DMS114 treated with DMSO at 0.1 percent for 48 hours (cell line): Measurements from ENCODE around the gene CRB2.

Source experiments
- DNase-seq: peaks from one replicate; lab custom pipeline; 2025; ENCODE audit not compliant: unreplicated experiment; lab: John Stamatoyannopoulos, UW

CRB2 gene

DNA sequence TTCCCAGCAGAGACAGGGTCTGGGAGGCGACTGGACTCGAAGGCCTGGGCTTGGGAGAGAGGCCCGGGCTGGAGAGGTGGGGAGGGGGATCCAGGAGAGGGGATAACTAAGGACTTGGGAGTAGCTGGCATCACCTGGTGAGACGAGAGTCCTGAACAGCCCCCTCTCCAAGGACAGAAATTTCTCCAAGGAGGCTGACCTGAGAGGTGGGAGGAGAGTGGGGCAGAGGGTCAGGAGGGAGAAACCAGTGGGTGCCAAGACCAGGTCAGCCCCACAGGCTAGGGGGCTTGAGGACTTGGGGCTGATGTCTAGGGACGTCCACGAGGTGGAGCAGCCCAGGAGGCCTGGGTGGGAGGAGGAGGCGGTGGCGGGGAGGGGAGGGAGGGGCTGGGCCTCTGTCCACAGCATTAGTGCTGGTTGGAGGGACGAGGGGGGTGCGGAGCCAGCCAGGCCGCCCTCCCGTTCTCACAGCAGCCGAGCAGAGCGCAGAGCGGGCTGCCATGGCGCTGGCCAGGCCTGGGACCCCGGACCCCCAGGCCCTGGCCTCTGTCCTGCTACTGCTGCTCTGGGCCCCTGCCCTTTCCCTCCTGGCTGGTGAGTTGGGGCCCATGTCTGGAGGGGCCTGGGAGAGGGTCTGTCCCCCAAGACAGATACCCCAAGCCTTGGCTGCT, at the start of gene CRB2:
CRB2 (plus strand) TSS at position 437 of the 671 bp plus-strand sequence; CDS start at position 501, 64 bp downstream.
- no peak for DNase-seq

DNA sequence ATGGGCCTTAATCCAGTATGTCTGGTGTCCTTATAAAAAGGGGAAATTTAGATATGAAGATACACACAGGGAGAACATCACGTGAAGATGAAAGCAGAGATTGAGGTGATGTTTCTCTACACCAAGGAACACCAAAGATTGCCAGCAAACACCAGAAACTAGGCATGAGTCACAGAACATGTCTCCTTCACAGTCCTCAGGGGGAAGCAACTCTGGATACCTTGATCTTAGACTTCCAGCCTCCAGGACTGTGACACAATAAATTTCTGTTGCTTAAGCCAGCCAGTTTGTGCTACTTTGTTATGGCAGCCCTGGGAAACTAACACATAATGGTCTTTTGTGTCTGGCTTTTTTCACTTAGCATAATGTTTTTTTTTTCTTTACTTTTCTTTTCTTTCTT, 46.4 kb upstream of the CRB2 start:
- no peak for DNase-seq

DNA sequence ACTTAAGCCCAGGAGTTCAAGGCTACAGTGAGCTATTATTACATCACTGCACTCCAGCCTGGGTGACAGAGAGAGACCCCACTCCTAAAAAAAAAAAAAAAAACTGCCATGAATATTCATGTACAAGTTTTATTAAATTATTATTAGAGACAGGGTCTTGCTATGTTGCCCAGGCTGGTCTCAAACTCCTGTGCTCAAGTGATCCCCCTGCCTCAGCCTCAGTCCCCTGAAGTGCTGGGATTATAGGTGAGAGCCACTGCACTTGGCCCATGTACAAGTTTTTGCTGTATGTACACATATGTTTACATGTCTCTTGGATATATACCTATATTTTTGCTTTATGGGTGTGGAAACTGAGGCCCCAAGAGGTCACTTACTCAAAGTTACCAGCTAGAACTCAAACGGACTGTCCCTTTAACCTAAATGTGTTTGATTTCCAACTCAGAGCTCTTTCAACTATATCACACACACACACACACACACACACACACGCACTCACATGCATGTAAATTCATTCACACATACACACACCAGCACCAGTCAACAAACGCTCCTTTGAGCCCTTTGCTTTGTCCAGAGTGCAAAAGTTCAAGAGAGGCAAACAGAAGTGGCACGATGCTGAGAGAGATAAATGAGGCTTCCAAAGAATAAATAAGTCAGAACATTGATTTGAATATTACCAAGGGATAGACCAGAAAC, 45.3 kb upstream of the CRB2 start:
- no peak for DNase-seq

DNA sequence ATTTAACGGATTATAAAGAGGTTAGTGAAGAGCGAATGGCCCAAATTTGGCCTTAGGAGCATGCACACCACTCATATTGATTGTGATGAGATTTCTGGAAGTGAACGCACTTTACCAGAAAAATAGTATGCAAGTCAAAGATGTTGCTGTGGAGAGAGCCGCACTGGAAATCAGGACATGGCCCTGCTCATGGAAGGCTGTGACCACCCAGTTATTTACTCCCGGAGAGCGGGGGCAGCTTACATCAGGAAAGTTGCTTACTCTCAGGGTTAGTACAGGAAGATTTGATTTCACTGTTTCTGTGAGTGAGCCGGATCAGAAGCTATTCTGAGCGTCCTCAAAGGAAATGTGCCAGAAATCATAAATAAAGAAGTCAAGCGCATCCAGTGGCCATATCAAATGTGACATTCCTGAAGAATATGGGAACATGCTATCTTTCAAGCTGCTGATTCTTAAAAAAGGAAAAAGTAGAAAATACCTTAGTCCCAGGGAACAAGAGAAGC, 44.7 kb upstream of the CRB2 start:
- DNase-seq: no peak

DNA sequence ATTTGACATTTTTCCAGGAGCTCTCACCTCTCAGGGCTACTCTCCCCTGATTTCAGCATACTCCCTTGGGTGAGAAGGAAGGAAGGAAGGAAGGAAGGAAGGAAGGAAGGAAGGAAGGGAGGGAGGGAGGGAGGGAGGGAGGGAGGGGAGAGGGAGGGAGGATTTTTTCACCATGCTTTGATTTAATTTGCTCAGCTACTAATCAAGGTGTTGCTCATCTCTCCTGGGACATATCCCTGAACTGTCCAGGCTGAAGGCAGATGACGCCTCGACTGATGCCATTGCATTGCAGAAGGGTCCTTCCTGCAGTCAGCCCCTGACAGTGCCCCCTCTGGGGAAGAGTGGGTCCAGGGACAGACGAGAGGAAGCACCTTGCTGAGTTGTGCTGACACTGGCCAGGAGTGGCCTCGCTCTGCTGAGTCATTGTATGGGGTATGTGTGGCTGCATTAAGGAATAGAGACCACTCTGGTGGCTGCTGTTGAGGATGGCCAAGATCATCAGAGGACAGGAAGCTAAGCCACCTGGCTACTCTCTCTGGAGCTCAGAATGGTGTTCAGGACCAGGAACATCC, 43.6 kb upstream of the CRB2 start:
- DNase-seq: no peak

DNA sequence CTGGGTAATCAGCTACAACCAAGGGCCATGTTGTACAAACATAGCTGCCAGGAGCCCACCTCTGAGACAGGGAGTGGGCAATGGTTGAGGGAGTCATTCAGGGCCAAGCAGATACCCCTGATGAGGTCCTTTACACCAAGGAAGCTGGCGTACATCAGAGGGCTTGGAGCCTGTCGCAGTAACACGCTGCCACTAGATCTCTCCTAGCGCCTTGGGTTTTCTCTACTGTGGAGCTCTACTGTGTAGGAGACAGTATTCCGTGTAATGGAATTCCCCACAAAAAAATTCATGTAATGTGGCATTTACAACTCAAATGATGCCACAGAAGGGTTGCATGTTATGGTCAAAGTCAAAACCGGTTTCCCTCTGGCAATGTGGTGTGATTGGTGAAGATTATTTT, 41.4 kb upstream of the CRB2 start:
- no peak for DNase-seq

DNA sequence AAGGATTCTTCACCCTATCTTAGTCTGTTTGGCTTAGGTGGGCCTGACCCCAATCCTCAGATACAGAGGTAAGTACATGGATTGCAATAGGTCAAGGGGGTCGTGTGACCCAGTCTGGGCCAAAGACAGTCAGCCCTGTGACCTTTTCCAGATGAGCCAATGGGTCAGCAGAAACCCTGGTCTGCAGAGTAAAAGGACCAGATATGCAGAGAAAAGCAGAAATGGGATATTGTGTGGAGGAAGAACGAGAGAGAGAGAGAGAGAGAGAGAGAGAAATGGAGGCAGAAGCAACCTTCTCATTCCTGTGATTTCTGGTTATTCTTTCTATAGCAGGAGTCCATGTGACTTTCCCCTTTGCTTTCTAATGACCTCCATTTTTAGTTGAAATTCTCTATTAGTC, 40.4 kb upstream of the CRB2 start:
- DNase-seq: no peak

DNA sequence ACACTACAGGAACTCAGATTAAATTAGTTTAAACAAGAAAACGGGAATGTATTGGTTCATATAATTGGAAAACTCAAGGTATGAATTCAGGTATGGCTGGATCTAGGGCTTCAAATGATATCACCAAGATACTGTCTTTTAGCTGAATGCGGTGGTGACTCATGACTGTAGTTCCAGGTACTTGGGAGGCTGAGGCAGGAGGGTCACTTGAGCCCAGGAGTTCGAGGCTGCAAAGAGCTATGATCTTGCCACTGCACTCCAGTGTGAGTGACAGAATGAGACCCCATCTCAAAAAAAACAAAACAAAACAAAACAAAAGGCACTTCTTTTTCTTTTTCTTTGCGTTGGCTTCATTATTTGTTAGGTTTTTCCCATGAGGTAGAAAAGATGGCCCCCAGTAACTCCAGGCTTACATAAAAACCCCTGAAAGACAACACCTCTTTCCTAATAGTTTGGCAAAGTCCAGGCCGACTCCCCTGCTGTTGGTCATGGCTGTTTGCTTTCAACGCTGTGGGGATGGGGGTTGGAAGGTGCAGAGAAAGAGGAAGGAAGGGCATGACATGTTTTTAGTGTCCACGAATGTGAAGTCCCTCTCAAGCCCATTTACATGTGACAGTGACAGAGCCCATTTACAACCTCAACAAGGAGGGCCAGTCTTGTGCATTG, 39.8 kb upstream of the CRB2 start:
- DNase-seq: no peak

DNA sequence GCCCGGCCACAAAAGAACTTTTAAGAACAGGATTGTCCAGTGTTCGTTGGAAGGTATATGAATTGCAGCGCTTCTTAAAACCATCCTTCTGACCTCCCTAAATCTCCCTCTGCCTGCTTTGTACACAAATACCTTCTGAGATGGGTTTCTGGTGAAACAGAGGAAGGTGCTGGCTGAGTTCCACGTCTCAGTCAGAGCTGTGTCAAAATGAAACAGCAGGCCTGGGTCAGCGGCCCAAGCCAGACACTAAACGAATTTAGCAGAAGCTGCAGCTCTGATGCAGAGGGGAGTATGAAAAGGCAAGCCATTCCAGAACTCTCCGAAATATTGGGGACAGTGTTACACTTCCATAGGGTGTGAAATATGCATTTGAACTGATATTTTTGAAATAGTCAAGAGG, 37.8 kb upstream of the CRB2 start:
- no peak for DNase-seq

DNA sequence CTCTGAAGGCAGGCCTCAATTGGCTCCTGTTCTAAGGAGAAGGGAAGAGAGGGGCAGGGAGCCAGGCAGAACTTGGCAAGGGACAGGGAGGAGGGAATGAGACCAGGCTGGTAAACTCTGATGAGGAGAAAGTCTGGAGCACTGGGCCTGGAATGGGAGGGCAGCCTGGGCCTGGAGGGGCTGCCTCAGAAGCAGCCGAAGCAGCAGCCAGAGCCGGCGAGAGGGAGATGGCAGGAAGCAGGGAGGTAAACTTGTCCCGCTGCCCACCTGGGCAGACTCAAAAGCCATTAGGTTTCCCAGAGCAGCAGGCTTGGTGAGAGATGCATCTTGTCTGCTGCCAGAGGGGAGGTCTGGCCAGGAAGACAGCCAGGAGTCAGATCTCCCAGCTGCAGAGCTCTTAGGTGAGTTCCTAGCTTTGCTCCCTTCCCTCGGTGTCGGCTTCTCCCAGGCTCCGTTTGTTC, 37.0 kb upstream of the CRB2 start:
- no peak for DNase-seq

DNA sequence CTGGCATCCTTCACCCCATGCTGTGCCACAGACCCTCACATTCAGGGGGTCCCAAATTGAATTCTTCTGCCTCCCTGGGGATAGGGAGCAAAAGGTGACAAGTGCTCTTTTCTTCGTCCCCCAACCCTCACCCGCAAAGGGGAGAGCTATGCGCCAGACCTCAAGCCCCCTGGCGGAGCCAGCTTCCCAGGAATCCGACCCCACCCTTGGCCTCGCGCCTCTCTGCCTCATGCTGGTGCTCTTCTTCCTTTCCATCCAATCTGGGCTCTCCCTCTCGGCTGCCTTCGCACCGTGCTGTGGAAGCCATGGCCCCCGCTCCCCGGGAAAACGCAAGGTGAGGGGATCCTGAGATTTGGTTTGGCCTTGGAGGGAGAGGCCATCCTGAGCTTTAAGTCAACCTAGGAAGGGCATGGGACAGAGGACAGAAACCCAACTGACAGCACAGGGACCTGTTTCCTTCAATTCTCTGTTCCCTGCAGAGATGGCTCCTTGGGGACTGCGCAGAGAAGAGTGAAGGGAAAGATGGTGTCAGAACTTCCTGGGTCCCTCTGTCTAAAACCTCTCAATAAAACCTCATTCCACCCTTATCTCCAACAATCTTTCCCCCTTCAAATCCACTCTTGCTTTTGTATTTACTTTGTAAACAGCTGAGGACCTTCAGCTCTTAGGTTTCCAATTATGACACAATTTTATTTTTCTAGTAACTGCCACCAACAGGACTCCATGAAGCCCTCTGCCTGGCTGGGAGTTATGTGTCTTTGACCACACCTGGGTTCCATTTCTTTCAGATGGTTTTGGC, 36.3 kb upstream of the CRB2 start:
- DNase-seq: no peak

DNA sequence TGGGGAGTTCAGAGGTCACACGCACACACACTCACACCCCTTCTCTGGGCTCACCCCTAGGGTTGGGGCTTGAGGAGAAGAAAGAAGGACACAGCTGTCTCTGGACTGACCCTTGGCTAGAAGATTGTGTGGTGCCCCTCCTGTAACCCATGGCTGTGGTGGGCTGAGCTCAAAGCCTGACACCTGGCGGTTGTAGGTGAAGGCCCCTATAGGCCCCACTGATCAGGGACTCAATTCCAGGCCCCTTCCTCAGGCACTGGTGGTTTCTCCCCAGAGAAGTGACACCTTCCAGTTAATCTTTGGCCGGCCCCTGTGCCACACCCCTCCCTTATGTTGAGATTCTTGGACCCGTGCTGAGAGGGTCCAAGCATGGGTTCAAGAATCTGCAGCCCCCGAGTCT, 35.2 kb upstream of the CRB2 start:
- DNase-seq: no peak

DNA sequence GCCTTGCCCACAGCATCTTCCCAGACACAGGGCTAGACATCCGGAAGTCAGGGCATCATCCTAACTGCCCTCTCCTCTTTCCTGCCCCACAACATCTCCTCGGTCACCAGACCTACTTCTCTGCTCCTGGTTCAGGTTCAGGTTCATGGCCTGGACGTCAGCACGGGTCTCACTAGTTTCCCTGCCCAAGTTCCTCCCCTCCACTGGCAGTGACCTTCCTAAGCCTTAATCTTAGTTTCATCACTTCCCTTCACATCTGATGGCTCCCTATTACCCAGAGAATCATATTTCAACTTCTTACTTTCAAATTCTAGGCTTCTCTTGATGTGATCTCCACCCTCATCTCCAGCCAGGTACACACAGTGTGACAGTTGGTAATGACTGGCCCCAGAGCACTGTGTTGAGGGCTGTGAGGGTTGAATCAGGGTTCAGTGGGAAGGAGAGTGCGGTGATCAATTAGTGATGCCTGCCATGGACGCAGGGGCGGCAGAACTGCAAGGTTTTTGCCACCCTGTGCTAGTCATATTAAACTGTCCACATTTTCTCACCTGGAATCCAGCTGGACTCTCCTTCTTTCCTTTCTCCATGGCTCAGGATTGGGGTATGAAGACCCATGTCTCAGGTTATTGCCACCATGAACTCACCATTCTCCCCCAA, 34.3 kb upstream of the CRB2 start:
- no peak for DNase-seq

DNA sequence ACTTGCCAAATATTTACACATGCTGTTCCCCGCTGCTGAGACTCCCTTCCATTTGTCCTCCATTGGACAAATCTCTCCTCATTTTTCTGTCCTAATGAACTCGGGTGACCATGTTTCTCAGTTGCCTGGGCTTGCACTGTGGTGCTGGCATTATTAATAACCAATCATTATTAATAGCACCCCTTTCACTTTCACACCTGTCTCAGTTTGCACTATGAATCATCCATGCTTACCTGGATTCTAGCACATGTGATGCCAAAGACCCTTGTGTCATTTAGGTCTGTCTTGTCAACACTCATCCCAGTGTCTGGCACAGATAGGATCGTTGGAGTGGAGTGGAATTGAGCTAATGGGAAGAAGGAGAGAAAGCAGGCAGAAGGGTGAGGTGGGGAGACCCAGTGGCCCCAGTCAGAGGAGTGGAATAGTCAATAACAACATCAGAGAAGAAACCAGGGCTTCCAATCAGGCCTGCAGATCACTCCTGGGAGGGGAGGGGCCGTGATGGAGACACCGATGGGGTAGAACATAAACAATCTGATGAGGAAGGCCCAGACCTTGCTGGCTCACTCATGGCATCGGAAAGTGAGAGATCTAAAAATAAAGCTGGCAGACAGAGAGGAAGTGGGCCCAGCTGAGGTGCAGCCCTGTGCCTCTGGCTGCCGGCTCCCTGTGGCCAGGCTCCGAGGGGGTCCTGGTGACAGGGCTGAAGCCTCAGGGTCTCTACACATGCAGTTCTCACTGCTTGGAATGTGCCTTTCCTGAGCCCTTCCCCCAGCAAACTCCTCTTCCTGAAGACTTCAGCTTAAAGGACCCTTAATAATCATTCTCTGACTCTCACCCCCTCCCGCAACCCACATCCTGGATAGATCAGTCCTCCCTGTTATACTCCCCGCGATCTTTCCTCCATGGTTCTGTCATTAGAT, 33.5 kb upstream of the CRB2 start:
- DNase-seq: no peak

DNA sequence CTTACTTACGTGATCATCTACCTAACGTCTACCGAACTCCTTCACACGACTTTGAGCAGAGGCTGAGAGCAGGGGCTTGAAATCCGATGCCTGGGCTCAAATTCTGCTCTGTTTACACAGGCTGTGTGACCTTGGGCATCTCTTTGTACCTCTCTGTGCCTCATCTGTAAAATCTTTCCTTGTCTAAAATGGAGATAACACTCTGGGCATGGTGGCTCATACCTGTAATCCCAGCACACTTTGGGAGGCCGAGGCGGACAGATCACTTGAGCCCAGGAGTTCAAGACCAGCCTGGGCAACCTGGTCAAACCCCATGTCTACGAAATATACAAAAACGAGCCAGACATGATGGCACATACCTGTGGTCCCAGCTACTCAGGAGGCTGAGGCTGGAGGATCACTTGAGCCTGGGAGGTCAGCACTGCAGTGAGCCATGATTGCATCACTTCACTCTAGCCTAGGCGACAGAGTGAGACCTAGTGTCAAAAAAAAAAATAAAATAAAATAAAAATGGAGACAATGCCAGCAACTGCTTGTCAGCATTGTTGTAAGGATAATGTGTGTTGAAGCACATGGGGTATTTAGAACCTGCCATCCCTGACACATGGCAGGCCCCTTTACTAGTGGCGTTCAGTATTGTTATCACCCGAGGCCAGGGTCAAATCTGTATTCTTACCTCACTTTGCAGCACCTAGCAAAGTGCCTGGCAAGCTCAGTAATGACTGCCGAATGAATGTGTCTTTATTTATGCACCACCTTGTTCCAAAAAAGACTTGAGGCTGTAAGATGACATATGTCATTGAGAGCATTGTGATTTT, 32.6 kb upstream of the CRB2 start:
- DNase-seq: no peak

DNA sequence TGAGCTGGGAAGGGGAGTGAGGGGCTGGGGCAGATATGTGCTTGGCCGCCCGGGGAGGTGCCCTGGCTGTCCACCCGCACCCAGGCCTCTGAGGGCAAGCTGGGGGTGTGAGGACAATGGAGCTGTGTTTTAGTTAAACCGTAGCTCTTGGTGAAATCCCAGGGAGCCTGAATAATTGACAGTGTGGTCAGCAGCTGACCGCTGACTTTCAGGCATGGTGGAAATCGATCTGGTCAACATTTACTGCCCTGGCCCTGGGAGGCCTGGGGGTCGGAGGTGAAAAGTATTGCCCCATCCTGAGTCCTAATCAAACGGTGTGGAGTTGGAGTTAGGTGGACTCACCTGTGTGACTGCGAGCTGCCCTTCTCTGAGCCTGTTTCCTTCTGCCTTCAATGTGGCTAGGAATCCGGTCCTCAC, 31.2 kb upstream of the CRB2 start:
- DNase-seq: no peak

DNA sequence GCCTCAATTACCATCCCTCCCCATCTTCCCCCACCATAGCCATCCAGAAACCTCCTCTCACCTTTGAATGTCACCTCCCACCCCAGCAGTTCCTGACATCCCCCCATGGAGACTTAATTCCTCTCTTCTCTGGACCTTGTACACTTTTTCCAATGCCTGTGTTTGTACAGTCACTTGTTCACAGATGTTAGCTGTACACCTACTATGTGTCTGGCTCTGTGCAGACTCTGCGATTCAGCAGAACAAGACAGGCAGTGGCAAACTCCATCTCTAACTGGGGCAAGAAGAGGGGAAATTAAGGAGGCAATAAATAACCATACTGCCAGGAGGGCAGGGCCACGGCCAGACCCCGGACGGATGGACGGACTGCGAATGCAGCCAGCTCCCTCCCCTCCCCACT, 29.8 kb upstream of the CRB2 start:
- no peak for DNase-seq

DNA sequence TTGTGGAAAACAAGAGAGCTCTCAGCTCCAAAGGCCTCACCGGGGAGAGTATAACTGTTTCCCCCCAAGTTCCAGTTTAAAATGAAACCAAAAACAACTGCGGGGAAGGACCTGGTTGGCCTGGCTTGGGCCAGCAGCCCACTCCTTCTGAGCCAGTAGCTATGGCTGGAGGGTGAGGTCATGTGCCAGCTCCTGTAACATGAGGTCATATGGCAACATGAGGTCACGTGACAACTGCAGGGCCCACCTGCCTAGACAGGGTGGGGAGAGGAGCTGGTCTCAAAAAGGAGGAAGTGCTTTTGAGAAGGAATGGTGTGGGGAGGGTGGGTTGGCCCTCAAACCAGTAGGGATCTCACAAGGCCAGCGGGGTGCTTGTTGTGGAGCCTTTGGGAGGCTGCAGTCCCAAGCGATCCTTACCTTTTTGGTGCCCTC, 29.3 kb upstream of the CRB2 start:
- no peak for DNase-seq
